NCI-H748 (cell line): ENCODE results near the gene GET3.
"Not testable (repeated sequence)": the region's sequence is repeated elsewhere in the genome, so short reads cannot be mapped to it uniquely, and the experiment has no call there.

Experiments
- DNase-seq: peaks from one replicate; lab custom pipeline; 2025; ENCODE audit not compliant: unreplicated experiment; lab: John Stamatoyannopoulos, UW

GET3 gene

DNA sequence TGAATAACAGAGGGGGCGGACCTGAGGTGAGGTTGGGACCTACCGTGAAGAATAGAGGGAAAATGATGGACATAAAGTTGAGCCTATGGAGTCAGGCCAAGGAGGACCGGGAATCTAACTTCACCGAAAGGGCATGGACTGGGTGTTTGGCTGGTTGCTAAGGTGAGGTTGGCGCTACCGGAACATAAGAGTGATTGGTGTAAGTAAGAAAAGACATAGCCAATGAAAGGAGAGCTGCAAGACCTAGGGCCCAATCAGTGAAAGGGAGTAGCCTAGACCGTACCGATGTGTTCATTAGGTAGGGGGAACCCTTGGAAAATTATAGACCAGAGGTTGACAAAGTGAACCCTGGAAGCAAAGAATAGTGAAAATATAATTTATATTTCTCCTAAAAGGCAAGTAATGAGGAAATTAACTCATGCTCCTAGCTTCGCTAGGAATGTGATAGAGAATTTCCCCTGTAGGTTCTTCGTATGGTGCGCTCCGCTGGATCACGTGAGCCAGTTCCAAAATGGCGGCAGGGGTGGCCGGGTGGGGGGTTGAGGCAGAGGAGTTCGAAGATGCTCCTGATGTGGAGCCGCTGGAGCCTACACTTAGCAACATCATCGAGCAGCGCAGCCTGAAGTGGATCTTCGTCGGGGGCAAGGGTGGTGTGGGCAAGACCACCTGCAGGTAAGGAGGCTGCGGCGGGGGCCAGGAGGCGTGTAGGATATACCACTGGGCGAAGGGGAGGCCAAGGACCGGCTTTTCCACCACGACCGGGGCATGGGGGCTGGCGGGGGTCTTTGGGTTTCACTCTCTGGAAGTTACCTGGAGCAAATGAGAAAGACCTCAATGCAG is at the start of gene GET3:
Gene GET3 (plus strand): TSS at position 503 of the 840 bp plus-strand sequence. CDS start 9 bp downstream, at position 512.
- peak; percentile 99 for DNase-seq

- no peak for DNase-seq
Measured at GRCh38 chr19:12689012-12689411, 48.3 kb upstream of the GET3 start.

DNA sequence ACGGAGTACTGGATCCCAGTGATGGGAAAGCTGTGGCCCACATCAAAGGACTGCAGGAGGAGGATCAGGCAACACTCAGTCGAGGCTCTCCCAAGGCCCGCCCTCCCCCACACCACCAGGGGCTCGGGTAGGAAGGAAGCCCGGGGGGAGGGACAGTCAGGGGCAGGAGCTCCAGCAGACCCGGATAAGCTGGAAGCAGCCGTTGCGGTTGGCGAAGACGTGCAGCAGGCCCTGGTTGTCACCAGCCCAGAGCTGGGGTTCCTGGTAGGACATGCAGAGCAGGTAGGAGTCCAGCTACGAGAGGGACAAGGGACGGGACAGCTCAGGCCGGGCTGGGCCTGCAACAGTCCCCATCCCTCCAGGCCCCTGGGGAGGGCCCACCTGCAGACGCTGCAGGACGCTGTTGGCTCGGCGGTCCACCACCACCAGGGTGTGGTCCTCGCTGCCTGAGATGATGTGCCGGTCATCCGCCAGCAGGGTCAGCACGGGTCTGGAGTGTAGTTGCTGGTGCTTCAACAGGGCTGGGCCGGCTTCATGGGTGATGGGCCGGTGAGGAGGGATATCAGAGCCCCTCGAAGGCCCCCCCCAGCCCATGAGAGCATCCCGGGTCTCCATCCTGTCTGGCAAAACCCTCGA is 47.6 kb upstream of the GET3 start:
- DNase-seq = no peak

DNA sequence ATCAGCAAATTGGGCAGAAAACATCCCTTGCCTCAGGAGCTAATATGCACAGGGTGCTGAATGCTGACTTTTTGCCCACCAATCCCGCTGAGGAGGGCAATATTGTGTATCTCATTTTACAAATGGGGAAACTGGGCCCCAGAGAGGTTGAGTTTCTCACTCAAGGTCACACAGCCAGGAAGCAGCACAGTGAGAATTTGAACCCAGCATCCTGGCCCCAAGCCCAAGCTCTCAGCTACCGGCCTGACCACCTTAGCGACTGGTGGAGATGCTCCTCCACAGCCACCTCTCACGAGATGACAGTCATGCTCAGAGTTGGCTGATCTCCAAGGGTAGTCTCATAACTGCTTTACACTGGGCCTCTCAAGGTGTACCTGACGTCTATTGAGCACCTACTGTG is 44.3 kb upstream of the GET3 start:
- no peak for DNase-seq

- no peak for DNase-seq
Measured at GRCh38 chr19:12694641-12695040, 42.7 kb upstream of the GET3 start.

DNA sequence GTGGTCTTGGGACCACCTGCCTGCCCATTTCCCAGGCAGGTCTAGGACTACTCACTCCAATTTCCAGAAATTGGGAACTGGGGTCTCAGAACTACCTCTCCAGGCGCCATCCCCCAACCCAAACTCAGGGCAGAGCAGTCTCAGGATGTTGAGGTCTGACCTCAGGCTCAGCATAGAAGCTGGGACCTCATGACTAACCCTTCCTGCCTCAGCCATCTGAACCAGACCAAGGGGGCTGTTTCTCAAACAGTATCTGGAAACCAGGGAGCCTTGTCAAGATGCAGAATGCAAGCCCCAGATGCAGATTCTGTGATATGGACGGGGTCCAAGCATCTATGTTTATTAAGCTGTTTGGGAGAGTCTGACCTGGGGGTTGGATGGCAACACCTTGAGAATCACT is 42.2 kb upstream of the GET3 start:
- DNase-seq = no peak

DNA sequence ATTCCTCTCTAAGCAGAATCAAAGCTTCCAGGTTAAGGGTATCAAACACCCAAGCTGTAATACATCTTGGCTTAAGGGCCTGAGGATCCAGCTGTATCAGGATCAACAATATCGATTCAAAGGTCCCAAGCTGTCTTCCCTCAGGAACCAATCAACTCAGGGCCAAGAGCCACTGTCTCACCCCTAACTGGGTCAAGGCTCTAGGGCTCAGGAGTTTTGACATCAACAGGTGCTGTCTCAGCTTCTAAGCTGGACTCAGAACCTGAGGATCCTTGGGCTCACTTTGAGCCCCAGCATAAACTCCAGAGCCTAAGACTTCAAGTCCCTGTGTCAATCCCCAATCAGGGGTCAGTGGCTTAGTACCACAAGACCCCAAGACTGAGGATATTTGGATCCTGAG is 41.8 kb upstream of the GET3 start:
- DNase-seq = no peak

- peak; percentile 25 for DNase-seq
Measured at GRCh38 chr19:12695997-12696365, 41.3 kb upstream of the GET3 start.

GRCh38 chr19:12696366-12697335 is 40.6 kb upstream of the GET3 start, which contains the start of gene FBXW9:
Gene FBXW9, minus strand, starts transcription at chr19:12696631. Its CDS starts 50 bp downstream, at chr19:12696581.
- peak; percentile 93 for DNase-seq

- not testable (repeated sequence) for DNase-seq
Measured at GRCh38 chr19:12697425-12697824, 39.9 kb upstream of the GET3 start.

DNA sequence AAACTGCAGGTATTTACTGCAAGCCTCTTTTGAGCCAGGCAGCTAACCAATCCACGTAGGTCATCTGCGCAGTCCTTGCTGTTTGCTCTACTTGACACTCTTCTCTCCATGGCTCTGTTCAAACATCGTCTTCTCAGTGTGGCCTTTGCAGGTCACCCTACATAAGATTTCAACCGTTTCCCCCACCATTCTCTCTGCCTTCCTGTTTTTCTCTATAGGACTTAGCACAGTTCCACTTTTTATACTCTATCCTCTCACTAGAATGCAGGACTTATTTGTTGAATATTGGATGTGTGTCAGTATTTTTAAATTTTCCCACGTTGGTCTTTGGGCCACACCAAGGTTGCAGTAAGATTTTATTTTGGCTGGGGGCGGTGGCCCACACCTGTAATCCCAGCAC is 39.2 kb upstream of the GET3 start:
- DNase-seq = no peak

GRCh38 chr19:12701596-12702282 is 35.6 kb upstream of the GET3 start:
- DNase-seq = no peak

DNA sequence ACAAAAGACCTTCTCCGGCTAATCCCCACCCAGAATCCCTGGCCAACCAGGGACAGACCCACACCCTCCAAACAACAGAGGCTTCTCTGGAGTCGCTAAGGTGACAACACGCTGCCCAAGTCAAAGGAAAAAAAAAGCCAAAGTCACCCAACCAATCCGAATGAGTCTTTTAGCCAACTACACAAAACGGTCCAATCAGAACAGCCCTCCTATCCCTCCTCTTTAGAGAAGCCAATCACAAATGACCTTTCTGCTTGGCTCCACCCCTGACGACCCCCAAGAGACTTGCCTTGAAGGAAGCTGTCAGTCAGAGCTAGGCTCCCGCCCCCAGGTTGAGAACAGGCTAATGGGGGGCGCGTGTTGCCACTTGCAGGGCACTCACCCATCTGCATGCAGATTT is 34.3 kb upstream of the GET3 start:
- DNase-seq = peak; percentile 12

DNA sequence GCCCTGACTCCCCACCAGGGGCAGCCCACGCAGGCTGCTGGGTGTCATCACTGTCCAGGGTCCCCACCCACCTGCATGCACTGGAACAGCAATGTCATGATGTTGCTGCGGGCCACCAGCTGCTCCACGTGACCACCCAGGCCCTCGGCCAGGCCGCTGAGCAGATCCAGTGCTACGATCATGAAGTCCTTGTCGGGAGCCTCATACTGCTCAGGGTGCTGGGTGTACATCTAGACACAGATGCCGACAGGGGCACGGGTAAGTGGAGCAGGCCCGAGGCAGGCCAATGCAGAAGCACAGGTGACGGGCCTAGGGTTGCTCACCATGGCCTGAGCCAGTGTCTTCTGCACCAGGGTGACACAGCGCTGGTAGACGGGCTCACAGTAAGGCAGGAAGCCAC is 32.1 kb upstream of the GET3 start:
- DNase-seq = no peak

DNA sequence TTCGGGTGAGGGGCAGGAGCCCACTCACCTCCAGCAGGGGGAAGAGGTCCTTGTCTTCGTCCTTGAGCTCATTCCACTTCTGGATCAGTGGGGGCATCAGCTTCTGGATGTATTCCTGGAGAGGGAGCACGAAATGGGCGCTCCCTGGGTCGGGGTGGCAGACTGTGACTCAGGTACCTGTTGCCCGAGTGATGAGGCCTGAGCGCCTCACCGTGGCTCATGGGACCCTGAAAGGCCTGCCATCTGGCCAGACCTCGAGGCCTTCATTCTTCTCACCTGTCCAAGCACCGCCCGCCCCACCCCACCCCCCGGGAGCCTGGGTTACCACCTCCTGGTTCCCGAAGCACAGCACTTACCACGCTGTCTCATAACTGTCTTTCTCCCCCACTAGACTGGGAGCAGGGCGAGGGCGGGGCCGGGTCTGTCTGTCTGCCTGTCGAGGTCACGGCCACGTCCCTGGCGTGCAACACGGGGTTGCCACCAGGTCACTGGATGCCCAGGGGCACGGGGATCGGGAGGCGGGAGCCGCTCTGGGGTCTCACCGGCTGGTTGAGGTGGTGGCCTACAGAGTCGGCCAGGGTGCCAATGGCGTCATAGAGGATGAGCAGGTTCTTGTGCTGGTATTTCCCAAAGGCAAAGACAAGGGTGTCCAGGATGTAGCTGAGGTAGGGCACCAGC is 31.5 kb upstream of the GET3 start:
- no peak for DNase-seq

DNA sequence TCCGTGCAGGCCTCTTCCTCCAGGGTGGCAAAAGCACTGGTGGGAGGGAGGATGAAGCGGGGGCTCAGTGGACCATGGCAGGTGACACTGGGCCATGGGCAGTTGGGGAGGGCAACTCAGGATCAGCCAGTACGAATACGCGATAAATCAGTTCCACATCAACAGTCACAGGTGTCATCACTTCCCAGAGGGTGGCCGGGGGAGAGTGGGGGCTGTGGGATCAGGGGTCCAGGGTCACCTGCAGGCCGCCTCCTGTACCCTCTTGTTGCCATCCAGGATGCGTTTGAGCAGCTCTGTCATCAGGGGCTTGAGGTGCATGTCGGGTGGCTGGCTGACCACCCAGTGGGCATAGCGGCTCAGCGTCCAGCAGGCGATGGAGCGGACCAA is 31.0 kb upstream of the GET3 start:
- DNase-seq = no peak

DNA sequence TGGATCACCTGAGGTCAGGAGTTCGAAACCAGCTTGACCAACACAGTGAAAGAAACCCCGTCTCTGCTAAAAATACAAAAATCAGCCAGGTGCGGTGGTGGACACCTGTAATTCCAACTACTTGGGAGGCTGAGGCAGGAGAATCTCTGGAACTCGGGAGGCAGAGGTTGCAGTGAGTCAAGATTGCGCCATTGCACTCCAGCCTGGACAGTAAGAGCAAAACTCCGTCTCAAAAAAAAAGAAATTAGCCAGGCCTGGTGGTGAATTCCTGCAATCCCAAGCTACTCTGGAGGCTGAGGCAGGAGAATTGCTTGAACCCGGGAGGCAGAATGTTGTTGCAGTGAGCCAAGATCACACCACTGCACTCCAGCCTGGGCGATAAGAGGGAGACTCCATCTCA is 28.7 kb upstream of the GET3 start:
- DNase-seq = no peak

DNA sequence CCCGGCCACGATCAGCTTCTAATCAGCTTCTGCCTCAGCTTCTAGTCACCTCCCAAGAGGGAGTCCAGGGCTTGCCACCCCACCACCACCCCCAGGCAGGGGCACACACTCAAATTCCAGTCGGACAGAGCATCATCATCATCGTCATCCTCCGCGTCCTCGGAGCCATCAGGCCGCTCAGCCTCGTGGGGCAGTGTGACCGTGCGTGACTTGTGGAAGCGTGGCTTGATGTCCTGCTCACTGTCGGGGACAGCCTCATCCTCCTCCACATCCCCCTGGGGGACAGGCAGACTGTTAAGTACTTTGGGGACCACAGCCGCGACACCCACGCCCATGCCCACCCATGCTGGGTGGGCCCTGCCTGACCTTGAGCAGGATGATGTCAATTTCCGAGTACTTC is 26.1 kb upstream of the GET3 start:
- DNase-seq = no peak

- not testable (repeated sequence) for DNase-seq
Measured at GRCh38 chr19:12712077-12712476, 25.2 kb upstream of the GET3 start.

GRCh38 chr19:12713304-12713703 is 24.0 kb upstream of the GET3 start:
- DNase-seq = not testable (repeated sequence)
